ENCODE measurements around the gene PLAAT2.

GRCh38 chr11:63516109-63516508 is 47.1 kb downstream of the PLAAT2 start:
- TF ChIP-seq, protein P1, sequence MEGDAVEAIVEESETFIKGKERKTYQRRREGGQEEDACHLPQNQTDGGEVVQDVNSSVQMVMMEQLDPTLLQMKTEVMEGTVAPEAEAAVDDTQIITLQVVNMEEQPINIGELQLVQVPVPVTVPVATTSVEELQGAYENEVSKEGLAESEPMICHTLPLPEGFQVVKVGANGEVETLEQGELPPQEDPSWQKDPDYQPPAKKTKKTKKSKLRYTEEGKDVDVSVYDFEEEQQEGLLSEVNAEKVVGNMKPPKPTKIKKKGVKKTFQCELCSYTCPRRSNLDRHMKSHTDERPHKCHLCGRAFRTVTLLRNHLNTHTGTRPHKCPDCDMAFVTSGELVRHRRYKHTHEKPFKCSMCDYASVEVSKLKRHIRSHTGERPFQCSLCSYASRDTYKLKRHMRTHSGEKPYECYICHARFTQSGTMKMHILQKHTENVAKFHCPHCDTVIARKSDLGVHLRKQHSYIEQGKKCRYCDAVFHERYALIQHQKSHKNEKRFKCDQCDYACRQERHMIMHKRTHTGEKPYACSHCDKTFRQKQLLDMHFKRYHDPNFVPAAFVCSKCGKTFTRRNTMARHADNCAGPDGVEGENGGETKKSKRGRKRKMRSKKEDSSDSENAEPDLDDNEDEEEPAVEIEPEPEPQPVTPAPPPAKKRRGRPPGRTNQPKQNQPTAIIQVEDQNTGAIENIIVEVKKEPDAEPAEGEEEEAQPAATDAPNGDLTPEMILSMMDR (IDR thresholded peaks at IDR 0.05) = no peak
- no peak for TF ChIP-seq EZH2 (IDR thresholded peaks at IDR 0.05; ENCODE audit: borderline replicate concordance, insufficient read depth, low read depth, low read length, poor library complexity, severe bottlenecking)
